ENCODE results near the gene PDLIM7. TPM values are rescaled to one million over a fixed set of nuclear protein-coding genes. Genes with fewer than 3 reads are reported as not detected.

PDLIM7 gene
- total RNA-seq, 1 donor: 91.4 TPM

- H3K4me3 ChIP-seq (ENCODE audit: low read depth, low read length): no peak overlapping the region
- DNase-seq (ENCODE audit: low read depth): no peak
- no peak for TF ChIP-seq CTCF (IDR thresholded peaks at IDR 0.05; ENCODE audit: insufficient read depth, low read length)
Observed at GRCh38 chr5:177435847-177436536, 61.4 kb downstream of the PDLIM7 start.

GRCh38 chr5:177434942-177435738 is 62.3 kb downstream of the PDLIM7 start:
- DNase-seq (ENCODE audit: low read depth): no peak
- no peak for TF ChIP-seq CTCF (IDR thresholded peaks at IDR 0.05; ENCODE audit: insufficient read depth, low read length)
- no peak overlapping the region for H3K4me3 ChIP-seq (ENCODE audit: low read depth, low read length)

GRCh38 chr5:177434437-177434836 is 63.0 kb downstream of the PDLIM7 start:
- no peak for DNase-seq (ENCODE audit: low read depth)
- TF ChIP-seq CTCF (IDR thresholded peaks at IDR 0.05; ENCODE audit: insufficient read depth, low read length): no peak
- no peak overlapping the region for H3K4me3 ChIP-seq (ENCODE audit: low read depth, low read length)

GRCh38 chr5:177433658-177434217 is 63.7 kb downstream of the PDLIM7 start:
- no peak for TF ChIP-seq CTCF (IDR thresholded peaks at IDR 0.05; ENCODE audit: insufficient read depth, low read length)
- no peak overlapping the region for H3K4me3 ChIP-seq (ENCODE audit: low read depth, low read length)
- DNase-seq (ENCODE audit: low read depth): no peak

Other genes starting within 250 kb of the PDLIM7 start
- 11.6 and 104 TPM in 2 replicates for gene RAB24, start 193.9 kb downstream of the PDLIM7 start, total RNA-seq (ENCODE audit: low replicate concordance)
- gene PRELID1, start 193.8 kb downstream of the PDLIM7 start, total RNA-seq (ENCODE audit: low replicate concordance): 118 and 120 TPM in 2 replicates
- 2.6 and 17.5 TPM in 2 replicates for gene MXD3, start 185.7 kb downstream of the PDLIM7 start, total RNA-seq (ENCODE audit: low replicate concordance)
- gene LMAN2, start 145.9 kb downstream of the PDLIM7 start, total RNA-seq (ENCODE audit: low replicate concordance): 116 and 190 TPM in 2 replicates
- 3.1 and 28.9 TPM in 2 replicates for gene RGS14, start 139.7 kb downstream of the PDLIM7 start, total RNA-seq (ENCODE audit: low replicate concordance)
- not detected in 2 replicates for gene SLC34A1, start 113.2 kb downstream of the PDLIM7 start, total RNA-seq (ENCODE audit: low replicate concordance)
- gene PFN3, start 96.9 kb downstream of the PDLIM7 start, total RNA-seq (ENCODE audit: low replicate concordance): not detected in 2 replicates
- 0.27 and 1.4 TPM in 2 replicates for gene F12, start 88.0 kb downstream of the PDLIM7 start, total RNA-seq (ENCODE audit: low replicate concordance)
- gene GRK6, start 70.9 kb downstream of the PDLIM7 start, total RNA-seq (ENCODE audit: low replicate concordance): 9.3 and 15.7 TPM in 2 replicates
- 2.2 and 8.8 TPM in 2 replicates for gene PRR7, start 50.8 kb downstream of the PDLIM7 start, total RNA-seq (ENCODE audit: low replicate concordance)
- 151 and 188 TPM in 2 replicates for gene DBN1, start 24.0 kb downstream of the PDLIM7 start, total RNA-seq (ENCODE audit: low replicate concordance)
- 0.99 and 1.3 TPM in 2 replicates for gene DOK3, start 12.2 kb upstream of the PDLIM7 start, total RNA-seq (ENCODE audit: low replicate concordance)
- 58.5 and 138 TPM in 2 replicates for gene DDX41, start 19.4 kb upstream of the PDLIM7 start, total RNA-seq (ENCODE audit: low replicate concordance)
- 13.7 and 20.2 TPM in 2 replicates for gene FAM193B, start 57.0 kb upstream of the PDLIM7 start, total RNA-seq (ENCODE audit: low replicate concordance)
- 40.9 and 90.7 TPM in 2 replicates for gene TMED9, start 94.6 kb upstream of the PDLIM7 start, total RNA-seq (ENCODE audit: low replicate concordance)
- 16.8 and 21.5 TPM in 2 replicates for gene B4GALT7, start 102.5 kb upstream of the PDLIM7 start, total RNA-seq (ENCODE audit: low replicate concordance)